GM15510 (cell line): ENCODE measurements around the gene CCDC97.

Source experiments
- POLR2A ChIP-seq: IDR thresholded peaks from 3 replicates; pipeline ENCODE4 v1.6.1; 2011; ENCODE audit warnings: borderline replicate concordance; ENCODE audit not compliant: insufficient read length; ENCODE audit errors: extremely low read depth

CCDC97 gene

GRCh38 chr19:41341669-41342490 lies 31.9 kb downstream of the CCDC97 start:
- TF ChIP-seq POLR2A = no peak

GRCh38 chr19:41344162-41344561 lies 34.2 kb downstream of the CCDC97 start:
- no peak for TF ChIP-seq POLR2A

GRCh38 chr19:41350735-41351338 lies 40.9 kb downstream of the CCDC97 start:
- no peak for TF ChIP-seq POLR2A

- peak; percentile 51 for TF ChIP-seq POLR2A
Observed at GRCh38 chr19:41351339-41352245, 41.6 kb downstream of the CCDC97 start.

- no peak for TF ChIP-seq POLR2A
Observed at GRCh38 chr19:41352279-41352608, 42.3 kb downstream of the CCDC97 start.

GRCh38 chr19:41352609-41353465 lies 42.9 kb downstream of the CCDC97 start:
- TF ChIP-seq POLR2A = peak; percentile 46

GRCh38 chr19:41353466-41354342 lies 43.7 kb downstream of the CCDC97 start, which contains the start of gene TGFB1:
Gene TGFB1 (minus strand): TSS chr19:41353922. CDS start chr19:41353044, 878 bp downstream.
- peak; percentile 95 for TF ChIP-seq POLR2A

- TF ChIP-seq POLR2A = no peak
Observed at GRCh38 chr19:41354343-41354953, 44.5 kb downstream of the CCDC97 start.

- no peak for TF ChIP-seq POLR2A
Observed at GRCh38 chr19:41355035-41355434, 45.1 kb downstream of the CCDC97 start.

GRCh38 chr19:41355802-41356201 lies 45.8 kb downstream of the CCDC97 start:
- no peak for TF ChIP-seq POLR2A

GRCh38 chr19:41356984-41357739 lies 47.2 kb downstream of the CCDC97 start:
- no peak for TF ChIP-seq POLR2A

GRCh38 chr19:41357746-41358145 lies 47.8 kb downstream of the CCDC97 start:
- TF ChIP-seq POLR2A = no peak
